GM21360 (cell line): Measurements from ENCODE around the gene FAM24A.
"Not testable (repeated sequence)": the region's sequence is repeated elsewhere in the genome, so short reads cannot be mapped to it uniquely, and the experiment has no call there.

ENCODE experiments used
- ATAC-seq: cut with Tn5 transposase; IDR thresholded peaks from one replicate; pipeline ENCODE4 v1.9.1; 2021; ENCODE audit warnings: mild to moderate bottlenecking, moderate library complexity; ENCODE audit not compliant: unreplicated experiment

FAM24A gene, protein sequence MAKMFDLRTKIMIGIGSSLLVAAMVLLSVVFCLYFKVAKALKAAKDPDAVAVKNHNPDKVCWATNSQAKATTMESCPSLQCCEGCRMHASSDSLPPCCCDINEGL

DNA sequence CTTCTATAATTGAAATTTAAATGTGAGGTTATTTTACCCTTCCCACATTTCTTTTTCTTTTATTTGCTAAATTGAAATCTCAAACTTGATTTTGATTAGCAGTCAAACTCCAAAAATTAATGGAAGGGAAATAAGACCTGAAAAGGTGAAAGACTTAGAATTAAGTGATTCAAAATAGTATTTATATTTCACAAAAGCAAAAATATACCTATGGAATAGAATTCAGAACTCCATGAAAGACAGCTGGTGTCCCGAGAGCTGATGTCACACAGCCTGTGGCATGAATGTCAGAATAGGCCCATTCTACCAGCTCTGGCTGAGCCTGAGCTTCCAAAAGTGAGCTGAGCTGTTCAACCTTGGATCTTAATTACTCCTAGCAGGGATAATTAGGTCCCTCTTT, at the start of gene FAM24A:
Gene FAM24A (plus strand): TSS at position 301 of the 400 bp plus-strand sequence. CDS start 1,025 bp downstream, outside the sequence.
- ATAC-seq: no peak

DNA sequence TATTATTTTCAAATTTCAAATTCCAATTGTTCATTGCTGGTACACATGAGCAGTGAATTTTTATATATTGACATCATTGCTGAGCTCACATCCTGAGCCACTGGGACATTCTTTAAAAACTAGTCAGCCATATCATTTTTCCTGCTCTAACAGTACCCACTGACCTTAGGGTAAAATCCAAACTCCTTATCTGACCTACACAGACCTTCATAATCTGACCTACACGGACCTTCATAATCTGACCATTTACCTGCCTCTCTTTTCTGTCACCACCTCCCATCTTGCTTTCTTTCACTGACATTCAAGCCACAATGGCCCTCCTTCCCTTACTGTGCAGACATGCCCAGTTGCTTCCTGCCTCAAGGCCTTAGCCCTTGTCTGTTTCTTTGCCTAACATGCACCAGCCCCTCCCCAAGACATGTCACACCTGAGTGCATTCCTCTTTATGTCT, 48.7 kb upstream of the FAM24A start:
- no peak for ATAC-seq

DNA sequence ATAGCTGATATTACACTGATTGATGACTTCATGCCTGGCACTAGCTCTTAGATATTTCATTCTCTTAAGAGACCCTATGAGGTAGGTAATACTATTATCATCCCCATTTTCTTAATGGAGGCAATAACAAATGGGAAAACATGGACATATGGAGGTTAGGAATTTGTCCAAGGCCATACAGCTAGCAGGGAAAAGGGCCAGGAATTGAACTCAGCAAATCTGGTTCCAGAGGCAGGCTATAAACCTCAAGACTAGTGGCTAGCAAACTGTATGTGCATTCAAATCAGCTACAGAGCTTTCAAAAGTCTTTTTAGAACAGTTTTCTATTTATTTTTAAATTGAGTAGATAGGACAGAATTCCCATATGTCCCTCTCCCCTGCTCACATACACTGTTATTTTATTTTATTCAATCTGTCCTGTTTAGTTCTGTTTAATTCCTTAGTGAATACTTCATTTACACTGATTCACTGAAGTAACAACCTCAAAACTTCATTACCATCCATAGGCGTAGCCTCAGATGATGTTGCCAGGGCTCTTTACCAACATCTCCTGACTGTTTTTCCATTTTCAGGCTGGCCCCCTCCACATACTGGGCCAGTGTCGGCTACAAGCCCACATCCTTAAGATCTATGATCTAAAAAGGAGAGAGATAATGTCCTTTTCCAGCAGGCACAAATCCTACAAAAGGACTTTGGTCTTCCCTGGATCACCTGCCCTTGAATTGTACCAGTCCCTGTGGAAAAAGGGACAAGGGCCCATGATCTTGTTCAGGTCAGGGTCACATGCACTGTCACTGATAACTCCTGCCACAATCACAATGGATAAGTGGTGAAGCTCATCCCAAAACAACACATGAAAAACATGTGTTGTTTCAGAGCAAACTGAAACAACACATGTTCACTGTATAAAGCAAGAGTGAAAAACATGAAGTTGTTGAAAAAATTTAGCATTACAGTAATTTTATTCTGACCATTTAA, 46.9 kb upstream of the FAM24A start:
- ATAC-seq: no peak

DNA sequence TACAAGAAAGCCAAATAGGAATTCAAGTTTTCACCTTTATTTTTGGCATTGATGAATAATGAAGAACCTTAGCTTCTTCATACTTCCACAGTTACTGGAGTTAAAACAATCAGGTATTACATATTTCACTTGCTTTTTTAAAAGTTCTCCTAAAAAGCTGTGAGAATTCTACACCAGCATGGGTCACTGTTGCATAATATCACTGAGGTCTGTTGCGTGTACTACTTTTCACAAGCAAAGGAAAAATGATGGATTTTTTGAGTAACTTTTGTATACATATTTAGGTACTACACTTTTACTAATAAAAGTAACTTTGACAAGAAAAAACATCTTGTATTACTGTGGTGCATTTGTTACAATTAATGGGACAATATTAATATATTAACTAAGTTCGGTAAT, 46.2 kb upstream of the FAM24A start:
- ATAC-seq: no peak

DNA sequence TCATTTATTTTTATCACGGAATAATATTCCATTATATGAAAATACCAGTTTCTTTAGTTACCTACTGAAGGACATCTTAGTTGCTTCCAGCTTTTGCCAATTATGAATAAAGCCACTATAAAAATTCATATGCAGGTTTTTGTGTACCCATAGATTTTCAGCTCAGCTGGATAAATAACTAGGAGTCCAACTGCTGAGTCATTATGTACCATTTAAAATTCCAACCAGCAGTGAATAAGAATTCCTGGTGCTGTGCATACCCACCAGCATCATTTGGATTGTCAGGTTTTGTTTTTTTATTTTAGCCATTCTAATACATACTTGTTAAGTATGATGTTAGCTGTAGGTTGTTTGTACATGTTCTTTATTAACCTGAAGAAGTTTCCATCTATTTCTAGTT, 45.5 kb upstream of the FAM24A start:
- ATAC-seq: no peak

DNA sequence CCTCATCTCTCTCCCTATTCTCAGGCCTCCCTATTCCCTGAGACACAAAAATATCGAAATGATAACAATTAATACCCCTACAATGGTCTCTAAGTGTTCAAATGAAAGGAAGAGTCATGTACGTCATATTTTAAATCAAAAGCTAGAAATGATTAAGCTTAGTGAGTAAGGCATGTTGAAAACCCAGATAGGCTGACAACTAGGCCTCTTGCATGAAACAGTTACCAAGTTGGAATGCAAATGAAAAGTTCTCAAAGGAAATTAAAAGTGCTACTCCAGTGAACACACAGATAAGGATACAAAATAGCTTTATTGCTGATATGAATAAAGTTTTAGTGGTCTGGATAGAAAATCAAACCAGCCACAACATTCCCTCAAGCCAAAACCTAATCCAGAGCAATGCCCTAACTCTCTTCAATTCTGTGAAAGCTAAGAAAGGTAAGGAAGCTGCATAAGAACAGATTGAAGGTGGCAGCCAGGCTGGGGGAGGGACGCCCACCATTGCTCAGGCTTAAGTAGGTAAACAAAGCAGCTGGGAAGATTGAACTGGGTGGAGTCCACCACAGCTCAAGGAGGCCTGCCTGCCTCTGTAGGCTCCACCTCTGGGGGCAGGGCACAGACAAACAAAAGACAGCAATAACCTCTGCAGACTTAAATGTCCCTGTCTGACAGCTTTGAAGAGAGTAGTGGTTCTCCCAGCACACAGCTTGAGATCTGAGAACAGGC, 43.5 kb upstream of the FAM24A start:
- ATAC-seq: not testable (repeated sequence)

DNA sequence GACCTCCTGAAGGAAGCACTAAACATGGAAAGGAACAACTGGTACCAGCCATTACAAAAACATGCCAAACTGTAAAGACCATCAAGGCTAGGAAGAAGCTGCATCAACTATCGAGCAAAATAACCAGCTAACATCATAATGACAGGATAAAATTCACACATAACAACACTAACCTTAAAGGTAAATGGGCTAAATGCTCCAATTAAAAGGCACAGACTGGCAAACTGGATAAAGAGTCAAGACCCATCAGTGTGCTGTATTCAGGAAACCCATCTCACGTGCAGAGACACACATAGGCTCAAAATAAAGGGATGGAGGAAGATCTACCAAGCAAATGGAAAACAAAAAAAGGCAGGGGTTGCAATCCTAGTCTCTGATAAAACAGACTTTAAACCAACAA, 41.6 kb upstream of the FAM24A start:
- not testable (repeated sequence) for ATAC-seq

DNA sequence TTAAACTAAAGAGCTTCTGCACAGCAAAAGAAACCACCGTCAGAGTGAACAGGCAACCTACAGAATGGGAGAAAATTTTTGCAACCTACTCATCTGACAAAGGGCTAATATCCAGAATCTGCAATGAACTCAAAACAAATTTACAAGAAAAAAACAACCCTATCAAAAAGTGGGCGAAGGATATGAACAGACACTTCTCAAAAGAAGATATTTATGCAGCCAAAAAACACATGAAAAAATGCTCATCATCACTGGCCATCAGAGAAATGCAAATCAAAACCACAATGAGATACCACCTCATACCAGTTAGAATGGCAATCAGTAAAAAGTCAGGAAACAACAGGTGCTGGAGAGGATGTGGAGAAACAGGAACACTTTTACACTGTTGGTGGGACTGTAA, 38.5 kb upstream of the FAM24A start:
- not testable (repeated sequence) for ATAC-seq

DNA sequence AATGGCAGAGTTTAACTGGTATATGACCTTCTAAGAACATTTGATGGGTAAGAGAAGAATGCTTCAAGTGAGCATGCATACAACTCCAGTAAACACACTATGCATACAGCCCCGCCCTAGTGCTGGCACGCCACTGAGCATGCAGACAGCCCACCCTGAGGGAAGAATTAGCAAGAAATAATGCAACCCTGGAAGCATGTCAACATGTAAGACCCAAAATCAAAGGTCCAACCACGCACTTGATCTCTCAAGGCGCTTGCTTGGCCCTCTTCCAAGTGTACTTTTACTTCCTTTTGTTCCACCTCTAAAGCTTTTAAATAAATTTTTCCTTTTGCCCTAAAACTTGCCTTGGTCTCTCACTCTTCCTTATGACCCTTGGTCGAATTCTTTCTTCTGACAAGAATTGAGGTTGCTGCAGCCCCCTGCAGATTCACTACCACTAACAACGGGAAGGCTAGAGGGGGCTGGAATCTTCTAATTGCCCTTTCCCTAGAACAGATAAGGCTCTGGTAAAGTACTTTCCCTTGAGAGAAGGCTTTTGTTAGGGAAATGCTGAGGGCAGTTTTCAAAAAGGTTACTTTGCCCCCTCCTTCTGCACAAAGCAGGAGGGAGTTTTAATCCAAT, 34.5 kb upstream of the FAM24A start:
- no peak for ATAC-seq

DNA sequence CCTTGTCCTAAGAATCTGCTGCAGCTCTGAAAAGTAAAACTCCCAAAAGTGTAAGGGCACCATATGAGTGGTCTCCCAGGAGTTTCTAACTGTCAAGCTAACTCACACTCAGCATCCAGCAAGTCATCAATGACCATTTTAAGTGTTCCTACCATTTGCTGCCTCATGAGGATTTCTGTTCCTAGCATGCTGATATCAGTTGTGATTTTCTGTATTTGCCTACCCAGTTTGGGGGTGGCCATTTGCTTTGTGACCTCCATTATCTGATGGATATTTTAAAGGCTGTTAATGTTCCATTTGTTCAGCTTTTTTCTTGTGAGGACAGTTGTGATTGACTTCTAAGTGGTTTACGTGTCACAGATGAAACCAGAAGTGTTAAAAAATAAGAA, 33.9 kb upstream of the FAM24A start:
- ATAC-seq: no peak

DNA sequence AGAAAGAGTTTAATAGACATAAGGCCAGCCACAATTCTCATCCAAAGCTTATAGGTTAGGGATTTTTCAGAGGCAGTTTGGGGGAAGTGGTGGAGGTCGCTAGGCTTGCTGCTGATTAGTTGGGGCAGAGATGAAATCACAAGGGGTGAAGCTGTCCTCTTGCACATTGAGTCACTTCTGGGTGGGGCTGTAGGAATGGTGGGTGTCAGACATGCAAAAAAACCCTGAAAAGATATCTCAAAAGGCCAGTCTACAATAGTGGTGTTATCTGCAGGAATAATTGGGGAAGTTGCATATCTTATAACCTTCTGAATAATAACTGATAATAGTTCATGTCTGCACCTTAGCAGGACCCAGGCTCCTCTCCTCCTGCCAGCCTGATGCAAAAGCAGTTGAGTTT, 33.1 kb upstream of the FAM24A start:
- no peak for ATAC-seq

DNA sequence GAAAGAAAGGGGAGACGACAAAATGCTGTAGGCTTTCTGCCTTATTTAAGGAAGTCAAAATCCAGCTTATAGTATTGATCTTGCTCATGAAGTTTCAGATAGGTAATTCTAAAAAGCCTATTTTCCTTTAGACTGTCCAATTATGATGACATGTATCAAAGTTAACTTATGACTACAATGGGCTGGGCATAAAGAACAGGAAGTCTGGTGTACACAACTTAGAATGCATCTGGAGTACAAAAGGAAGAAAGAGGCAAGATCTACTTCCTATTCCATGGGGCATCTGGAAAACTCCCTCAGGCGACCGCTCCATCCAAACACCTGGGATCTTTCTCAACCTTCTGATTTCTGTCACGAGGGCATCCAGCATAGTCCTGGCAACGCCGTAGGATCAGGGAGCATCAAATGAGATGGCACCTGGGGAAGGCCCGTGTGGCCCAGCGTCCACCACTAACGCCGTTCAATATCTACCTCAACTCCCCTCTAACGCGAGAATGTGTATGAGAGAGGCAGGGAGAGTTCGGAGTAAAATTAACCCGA, 31.5 kb upstream of the FAM24A start:
- peak; percentile 15 for ATAC-seq

DNA sequence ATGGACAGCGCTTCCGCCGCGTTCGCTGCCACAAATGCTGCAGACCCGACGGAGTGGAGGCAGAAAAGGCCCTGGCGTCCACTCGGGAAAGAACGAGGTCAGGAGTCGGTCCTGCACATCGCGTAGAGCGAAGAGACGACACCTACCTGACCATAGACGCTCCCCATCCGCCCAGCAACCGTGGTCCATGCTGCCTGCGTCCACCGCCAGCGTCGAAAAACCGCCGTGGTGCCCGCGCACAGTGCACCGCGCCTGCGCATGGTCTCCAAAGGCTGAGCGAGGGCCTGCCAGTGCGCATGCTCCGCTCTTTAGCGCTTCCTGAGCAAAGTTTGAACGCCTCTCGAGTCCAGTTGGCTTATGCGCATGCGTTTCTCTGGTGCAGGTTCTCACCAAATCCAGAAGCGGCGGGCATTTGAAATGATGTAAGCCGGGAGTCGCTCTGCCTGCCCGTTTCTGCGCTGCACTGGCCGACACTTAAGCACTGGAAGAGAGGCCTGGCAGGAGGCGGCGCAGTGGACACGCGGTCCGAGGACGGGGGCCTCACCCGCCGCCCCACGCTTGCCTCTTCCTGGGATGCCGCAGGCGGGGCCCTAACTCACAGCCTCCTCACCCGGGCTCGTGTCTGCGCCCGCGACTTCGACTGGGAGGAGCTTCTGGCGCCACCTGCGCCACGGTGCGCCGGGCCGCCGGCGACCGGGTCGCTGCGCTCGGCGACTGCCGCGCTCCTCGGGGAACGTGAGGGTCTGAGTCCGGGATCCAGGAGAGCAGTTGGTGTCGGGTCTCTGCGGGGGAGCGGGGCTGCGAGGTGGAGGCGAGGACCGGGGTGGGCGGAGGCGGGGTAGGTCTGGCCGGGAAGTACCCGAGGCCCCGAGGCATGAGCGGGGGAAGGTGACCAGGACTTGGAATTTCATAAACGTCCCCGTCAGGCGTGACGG, 30.8 kb upstream of the FAM24A start, which contains the start of gene FAM24B:
Gene FAM24B (minus strand): TSS at position 243 of the 935 bp plus-strand sequence. CDS start 29,066 bp downstream, outside the sequence.
- peak; percentile 72 for ATAC-seq

DNA sequence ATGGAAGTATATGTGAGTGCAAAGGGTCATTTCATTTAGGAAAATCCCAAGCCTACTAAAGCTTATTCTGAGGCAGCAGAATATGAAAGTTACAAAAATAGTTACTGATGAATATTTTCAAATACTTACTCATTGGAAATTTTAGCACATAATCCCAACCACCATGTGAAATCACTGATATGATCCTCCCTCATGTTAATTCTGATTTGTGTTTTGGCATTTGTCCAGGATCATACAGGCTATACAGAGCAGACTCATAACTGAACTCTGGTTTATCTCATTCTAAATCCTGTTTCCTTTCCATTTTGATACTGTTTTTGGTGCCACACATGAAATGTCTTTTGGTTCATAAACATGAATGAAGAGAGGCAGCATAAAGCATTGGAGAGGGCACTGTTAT, 27.6 kb upstream of the FAM24A start:
- no peak for ATAC-seq

DNA sequence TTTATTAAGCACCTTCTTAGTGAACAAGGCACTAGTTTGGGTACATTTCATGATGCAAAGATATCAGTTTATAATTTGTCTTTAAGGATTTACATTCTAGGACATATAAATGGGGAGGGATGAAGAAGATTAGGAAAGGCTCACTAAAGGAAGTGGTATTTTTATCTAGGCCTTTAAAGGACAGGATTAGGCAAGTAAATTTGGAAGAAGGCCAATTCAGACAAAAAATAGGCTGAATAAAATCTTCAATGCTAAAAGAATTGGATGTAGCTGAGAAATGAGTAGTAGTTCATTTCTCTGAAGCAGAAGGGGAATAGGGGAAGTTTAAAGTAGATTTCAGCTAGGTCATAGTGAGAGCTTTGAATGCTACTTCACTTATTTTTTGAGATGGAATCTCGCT, 26.2 kb upstream of the FAM24A start:
- no peak for ATAC-seq

DNA sequence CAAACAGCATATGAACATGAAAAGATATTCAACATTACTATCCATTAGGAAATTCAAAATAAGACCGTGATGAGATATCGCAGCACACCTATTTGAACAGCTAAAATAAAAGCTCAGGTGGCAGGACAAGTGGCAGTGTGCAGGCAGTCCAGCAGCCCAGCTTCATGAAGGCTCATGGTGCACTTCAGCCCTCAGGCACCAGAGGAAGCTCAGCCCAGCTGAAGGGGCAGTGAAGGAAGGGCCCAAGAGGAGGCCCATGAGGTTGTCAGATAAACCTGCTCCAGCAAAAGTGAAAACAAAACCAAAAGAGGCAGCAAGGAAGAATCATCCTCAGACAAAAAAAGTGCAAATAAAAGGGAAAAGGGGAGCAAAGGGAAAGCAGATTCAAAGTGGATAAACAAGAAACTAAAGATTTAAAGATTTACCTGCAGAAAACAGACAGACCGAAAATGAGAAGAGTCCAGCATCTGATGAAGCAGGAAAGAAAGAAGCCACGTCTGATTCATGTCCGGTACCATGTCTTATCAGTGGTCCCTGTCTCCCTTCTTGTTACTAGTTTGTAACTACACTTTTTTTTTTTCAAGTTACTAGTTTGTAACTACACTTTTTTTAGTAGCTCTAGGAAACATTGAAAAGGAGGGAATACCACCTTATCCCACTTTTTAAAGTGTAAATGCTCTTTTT, 16.0 kb upstream of the FAM24A start:
- ATAC-seq: no peak

DNA sequence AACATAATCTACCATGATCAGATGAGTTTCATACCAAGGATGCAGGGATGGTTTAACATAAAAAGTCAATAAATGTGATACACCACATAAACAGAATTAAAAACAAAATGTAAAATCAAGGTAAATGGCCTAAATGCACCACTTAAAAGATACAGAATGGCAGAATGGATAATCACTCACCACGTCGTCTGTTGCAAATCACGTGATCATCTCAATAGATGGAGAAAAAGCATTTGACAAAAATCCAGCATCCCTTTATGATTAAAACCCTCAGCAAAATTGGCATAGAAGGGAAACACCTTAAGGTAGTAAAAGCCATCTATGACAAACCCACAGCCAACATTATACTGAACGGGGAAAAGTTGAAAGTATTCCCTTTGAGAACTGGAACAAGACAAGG, 6.5 kb upstream of the FAM24A start:
- not testable (repeated sequence) for ATAC-seq

DNA sequence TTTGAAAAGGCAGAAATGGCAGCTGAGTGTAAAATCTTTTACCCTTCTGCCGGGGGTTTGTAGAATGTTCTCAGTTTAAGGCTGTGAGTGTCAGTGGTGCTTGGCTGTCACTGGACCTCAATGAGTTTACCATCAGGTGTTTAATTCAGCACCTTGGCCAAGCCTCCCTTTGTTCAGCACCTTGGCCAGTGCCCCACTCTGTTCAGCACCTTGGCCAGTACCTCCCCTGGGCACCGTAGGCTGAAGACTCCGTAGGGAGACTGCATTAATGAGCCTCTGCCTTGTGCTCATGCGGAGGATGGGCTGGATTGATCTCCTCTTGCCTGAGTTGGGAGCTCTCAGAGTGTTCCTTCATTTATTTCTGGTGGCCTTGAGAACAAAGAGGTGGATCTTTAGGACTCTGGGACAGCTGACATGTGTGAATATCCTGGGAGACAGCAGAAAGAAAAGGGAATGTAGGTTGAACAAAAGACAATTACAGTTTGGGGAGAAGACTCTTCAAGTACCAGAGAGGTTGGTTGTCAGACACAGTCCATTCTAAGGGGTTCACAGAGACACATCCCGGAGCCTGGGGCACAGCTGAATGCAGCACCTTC, 1.6 kb downstream of the FAM24A start:
- no peak for ATAC-seq

DNA sequence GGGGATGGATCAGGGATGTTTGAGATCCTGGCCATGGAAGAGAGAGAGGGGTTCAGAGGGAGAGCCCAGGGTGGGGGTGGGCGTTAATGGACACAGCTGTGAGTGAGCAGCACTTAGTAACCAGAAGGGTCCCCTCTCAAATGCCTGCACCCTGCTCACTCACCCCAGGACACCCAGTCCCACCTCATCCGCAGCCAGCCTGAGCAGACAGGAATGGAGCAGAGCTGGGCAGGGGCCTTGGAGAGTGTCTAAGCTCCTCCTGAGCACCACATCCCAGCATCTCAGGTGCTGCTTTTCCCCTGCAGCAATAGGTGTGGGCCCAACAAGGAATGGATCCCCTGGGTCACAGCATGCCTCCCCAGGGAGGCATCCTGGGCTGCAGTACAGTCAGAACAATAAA, 5.3 kb downstream of the FAM24A start:
- ATAC-seq: no peak
